ENCODE results near the gene NFIX. TPM values are rescaled to one million over a fixed set of nuclear protein-coding genes. Genes with fewer than 3 reads are reported as not detected.
"Not testable (repeated sequence)": the region's sequence is repeated elsewhere in the genome, so short reads cannot be mapped to it uniquely, and the experiment has no call there.

The NFIX gene
- total and polyA plus RNA-seq, 7 experiments from 2014 or later = 0.41 to 7.7 (median 5.9) TPM

DNA sequence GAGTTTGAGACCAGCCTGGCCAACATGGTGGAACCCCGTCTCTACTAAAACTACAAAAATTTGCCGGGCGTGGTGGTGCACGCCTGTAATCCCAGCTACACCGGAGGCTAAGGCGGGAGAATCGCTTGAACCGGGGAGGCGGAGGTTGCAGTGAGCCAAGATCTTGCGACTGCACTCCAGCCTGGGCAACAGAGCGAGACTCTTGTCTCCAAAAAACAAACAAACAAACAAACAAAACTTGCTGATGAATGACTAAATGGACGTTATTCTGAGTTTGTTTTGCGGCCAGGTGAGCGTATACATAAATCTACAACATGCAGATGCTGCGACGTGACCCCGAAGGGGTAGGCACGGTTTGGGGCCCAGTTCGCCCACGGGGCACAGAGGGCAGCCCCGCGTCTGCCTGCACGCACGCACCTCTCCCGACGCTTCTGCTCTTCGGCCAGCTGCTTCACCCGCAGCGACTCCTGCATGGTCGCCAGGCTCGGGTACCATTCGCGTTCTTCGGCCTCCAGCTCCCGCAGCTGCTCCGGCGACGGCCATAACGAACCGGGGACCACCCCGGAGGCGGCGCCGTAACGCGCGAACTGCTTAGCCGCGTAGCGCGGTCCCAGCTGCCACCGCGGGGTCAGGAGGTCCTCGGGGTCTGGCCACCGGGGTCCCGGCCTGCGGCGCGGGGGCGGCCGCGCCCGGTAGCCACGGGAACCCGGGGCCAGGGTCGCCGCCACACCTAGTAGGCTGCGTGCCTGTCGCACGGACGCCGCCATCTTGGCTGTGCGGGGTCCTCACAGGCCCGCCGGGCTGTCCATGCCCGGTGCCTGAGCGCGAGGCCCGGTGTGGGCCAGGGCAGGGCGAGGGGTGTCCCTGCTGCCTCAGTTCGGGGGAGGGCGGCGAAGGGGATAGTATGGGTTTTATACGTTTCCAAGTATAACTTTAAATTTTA is 38.6 kb upstream of the NFIX start, which contains the start of gene GADD45GIP1:
TSS of gene GADD45GIP1 (minus strand) at position 778 of the 943 bp plus-strand sequence. CDS start at position 767, 11 bp downstream.
- peak; percentile 68 to 84 (median 80) for DNase-seq
- H3K27me3 ChIP-seq (ENCODE audit: control insufficient read depth in 2 of 2, insufficient read depth in 2 of 2, low read length in 2 of 2) = no peaks in the 10 kb centered on the region
- peaks cover 0 to 11% of the 10 kb centered on the region in 2 donors for H3K4me1 ChIP-seq (ENCODE audit: control insufficient read depth in 2 of 2, insufficient read depth in 2 of 2, low read length in 2 of 2)
- H3K9me3 Mint-ChIP-seq = no peaks in the 10 kb centered on the region
- peak within 1 kb of the TSS; percentile 81 for H3K27ac ChIP-seq (ENCODE audit: low read depth, low read length)
- peaks cover 0 to 28% (median 6%) of the 10 kb centered on the region in 3 experiments for H3K36me3 ChIP-seq (ENCODE audit: control insufficient read depth in 2 of 3, insufficient read depth in 3 of 3, low read length in 3 of 3)
- no peaks in the 10 kb centered on the region for H3K27me3 Mint-ChIP-seq
- ChIA-PET POLR2A (interaction anchor here (0.6 to 3.6 kb wide), 11 partner anchors 9 to 219 kb away, joined by 3 to 22 read pairs (median 5); partner anchors contain the start of genes CALR, GCDH, GET3 and RAD23A), CTCF (interaction anchor here (1.0 to 2.1 kb wide), 3 partner anchors 8 to 72 kb away, joined by 3 to 13 read pairs (median 4); no protein-coding TSS in a partner anchor)
- ATAC-seq = peak; percentile 99
- intact Hi-C loops (cut with micrococcal nuclease) = loop anchor here (1.0 to 2.0 kb wide), 6 partner anchors 9 to 66 kb away; partner anchors contain the start of genes RAD23A (in 2 of the 2), SYCE2 (in 2 of the 2), CALR (in 1 of the 2) and FARSA (in 1 of the 2)
- peak within 1 kb of the TSS; percentile 78 to 94 (median 91) for H3K27ac Mint-ChIP-seq
- H3K4me3 Mint-ChIP-seq = peak within 1 kb of the TSS; percentile 81 to 93 (median 88)
- H3K9me3 ChIP-seq (ENCODE audit: control insufficient read depth in 2 of 3, low read length in 3 of 3) = no peaks in the 10 kb centered on the region
- peaks cover 16 to 29% (median 22%) of the 10 kb centered on the region in 7 donors for H3K4me1 Mint-ChIP-seq
- H3K4me3 ChIP-seq (ENCODE audit: low read length) = peak within 1 kb of the TSS; percentile 84
- peaks cover 0 to 6% (median under 1%) of the 10 kb centered on the region in 5 donors for H3K36me3 Mint-ChIP-seq

DNA sequence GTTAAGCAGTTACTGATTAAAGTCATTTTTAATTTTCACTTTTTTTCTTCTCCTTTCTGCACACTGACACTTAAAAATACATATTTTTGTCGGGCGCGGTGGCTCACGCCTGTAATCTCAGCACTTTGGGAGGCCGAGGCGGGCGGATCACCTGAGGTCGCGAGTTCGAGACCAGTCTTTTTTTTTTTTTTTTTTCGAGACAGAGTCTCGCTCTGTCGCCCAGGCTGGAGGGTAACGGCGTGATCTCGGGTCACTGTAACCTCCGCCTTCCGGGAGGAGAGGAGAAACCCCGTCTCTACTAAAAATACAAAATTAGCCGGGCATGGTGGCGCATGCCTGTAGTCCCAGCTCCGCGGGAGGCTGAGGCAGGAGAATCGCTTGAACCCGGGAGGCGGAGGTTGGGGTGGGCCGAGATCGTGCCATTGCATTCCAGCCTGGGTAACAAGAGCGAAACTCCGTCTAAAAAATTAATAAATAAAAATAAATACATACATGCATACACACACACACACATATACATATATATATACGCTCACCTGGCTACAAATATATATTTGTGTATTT is 37.8 kb upstream of the NFIX start:
- POLR2A ChIA-PET = interaction anchor here (1.0 to 3.6 kb wide), 7 partner anchors 8 to 220 kb away, joined by 3 to 22 read pairs (median 6); partner anchors contain the start of genes CALR, GCDH, GET3 and RAD23A
- H3K27me3 Mint-ChIP-seq; H3K9me3 ChIP-seq (ENCODE audit: control insufficient read depth in 2 of 3, low read length in 3 of 3); CTCF ChIA-PET; DNase-seq; H3K27me3 ChIP-seq (ENCODE audit: control insufficient read depth in 2 of 2, insufficient read depth in 2 of 2, low read length in 2 of 2); H3K9me3 Mint-ChIP-seq; H3K36me3 Mint-ChIP-seq: not testable (repeated sequence)
- ATAC-seq = peak; percentile 29
- intact Hi-C loops (cut with micrococcal nuclease) = loop anchor here (1.0 to 2.0 kb wide), 6 partner anchors 8 to 67 kb away; partner anchors contain the start of genes RAD23A (in 2 of the 2), SYCE2 (in 2 of the 2), CALR (in 1 of the 2) and FARSA (in 1 of the 2)
- H3K4me1 ChIP-seq (ENCODE audit: control insufficient read depth in 2 of 2, insufficient read depth in 2 of 2, low read length in 2 of 2) = peaks cover 0 to 11% of the 10 kb centered on the region in 2 donors
- peak overlapping the region; percentile 81 to 93 (median 87) for H3K4me3 Mint-ChIP-seq
- peaks cover 0 to 20% (median 6%) of the 10 kb centered on the region in 3 experiments for H3K36me3 ChIP-seq (ENCODE audit: control insufficient read depth in 2 of 3, insufficient read depth in 3 of 3, low read length in 3 of 3)
- H3K27ac ChIP-seq (ENCODE audit: low read depth, low read length) = peak overlapping the region; percentile 81
- H3K27ac Mint-ChIP-seq = peak overlapping the region; percentile 78 to 94 (median 91)
- H3K4me1 Mint-ChIP-seq = peaks cover 16 to 27% (median 22%) of the 10 kb centered on the region in 7 donors
- H3K4me3 ChIP-seq (ENCODE audit: low read length) = peak overlapping the region; percentile 84

DNA sequence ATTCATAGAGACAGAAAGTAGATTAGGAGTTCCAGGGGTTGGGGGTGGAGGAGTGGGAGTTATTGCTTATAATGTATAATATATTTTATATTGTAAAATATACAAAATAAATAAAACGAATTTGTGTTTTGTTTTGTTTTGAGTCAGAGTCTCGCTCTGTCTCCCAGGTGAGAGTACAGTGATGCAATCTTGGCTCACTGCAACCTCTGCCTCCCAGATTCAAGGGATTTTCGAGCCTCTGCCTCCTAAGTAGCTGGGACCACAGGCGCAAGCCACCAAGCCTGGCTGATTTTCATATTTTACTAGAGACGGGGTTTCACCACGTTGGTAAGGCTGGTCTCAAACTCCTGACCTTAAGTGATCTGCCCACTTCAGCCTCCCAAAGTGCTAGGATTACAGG is 35.8 kb upstream of the NFIX start:
- ChIA-PET POLR2A (no interaction called here), CTCF (interaction anchor here (0.6 kb wide), 1 partner anchor 77 kb away, joined by 3 read pairs; no protein-coding TSS in a partner anchor)
- H3K27me3 ChIP-seq (ENCODE audit: control insufficient read depth in 2 of 2, insufficient read depth in 2 of 2, low read length in 2 of 2) = no peaks in the 10 kb centered on the region

DNA sequence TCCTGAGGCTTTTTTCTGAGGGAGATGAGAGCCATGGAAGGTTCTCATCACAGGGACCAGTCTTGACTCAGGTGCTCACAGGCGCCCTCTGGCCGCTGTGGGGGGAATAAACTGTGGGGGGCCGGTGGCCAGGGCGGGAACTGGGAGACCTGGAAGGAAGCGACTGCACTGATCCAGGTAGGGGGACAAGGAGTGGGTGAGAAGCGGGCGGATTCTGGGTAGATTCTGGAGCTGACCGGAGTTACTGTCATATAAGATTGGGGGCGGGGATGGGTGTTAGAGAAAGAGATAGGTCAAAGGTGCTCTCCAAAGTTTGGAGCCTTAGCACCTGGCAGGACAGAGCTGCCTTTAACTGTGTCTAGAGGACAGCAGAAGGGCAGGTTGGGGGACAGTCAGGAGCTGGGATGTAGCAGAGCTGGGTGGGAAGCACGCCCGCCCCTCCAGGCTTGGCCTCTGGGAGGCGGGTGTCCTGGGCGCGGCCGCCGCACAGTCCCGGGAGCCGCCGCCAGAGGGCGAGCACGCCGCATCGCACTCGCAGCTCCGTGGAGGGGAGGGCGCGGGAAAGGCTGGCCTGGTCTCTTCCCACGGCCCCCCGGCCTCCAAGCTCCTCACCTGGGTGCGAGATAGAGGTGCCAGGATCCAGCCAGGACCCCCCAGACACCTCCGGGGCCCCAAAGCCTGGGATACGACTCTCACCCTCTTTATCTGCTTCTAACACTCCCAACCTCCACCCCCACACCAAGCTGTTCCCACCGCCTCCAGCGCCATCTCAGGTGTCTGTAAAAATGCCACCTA is 30.1 kb upstream of the NFIX start:
- Histone ChIP-seq H3K4me1 (ENCODE audit: control insufficient read depth in 2 of 2, insufficient read depth in 2 of 2, low read length in 2 of 2) (peaks cover 3 to 9% of the 10 kb centered on the region in 2 donors), H3K36me3 (ENCODE audit: control insufficient read depth in 2 of 3, insufficient read depth in 3 of 3, low read length in 3 of 3) (no peaks in the 10 kb centered on the region), H3K27ac (ENCODE audit: low read depth, low read length) (peak overlapping the region; percentile 21), H3K4me3 (ENCODE audit: low read length) (peak overlapping the region; percentile 87), H3K27me3 (ENCODE audit: control insufficient read depth in 2 of 2, insufficient read depth in 2 of 2, low read length in 2 of 2) (no peaks in the 10 kb centered on the region), H3K9me3 (ENCODE audit: control insufficient read depth in 2 of 3, low read length in 3 of 3) (no peaks in the 10 kb centered on the region)
- Mint-ChIP-seq H3K27ac (peak overlapping the region in 8 of 9 donors; percentile 10 to 86 (median 54)), H3K9me3 (no peaks in the 10 kb centered on the region), H3K4me1 (peaks cover 5 to 11% (median 7%) of the 10 kb centered on the region in 7 donors), H3K27me3 (no peaks in the 10 kb centered on the region), H3K36me3 (no peaks in the 10 kb centered on the region), H3K4me3 (peak overlapping the region; percentile 78 to 92 (median 88))
- ChIA-PET CTCF (interaction anchor here (0.6 to 2.5 kb wide), 32 partner anchors 9 to 396 kb away, joined by 3 to 42 read pairs (median 4); partner anchors contain the start of genes CALR, DNASE2, GCDH and KLF1), POLR2A (interaction anchor here (0.7 to 1.8 kb wide), 14 partner anchors 8 to 188 kb away, joined by 3 to 7 read pairs (median 4); partner anchors contain the start of genes CALR, DNASE2, FARSA and GADD45GIP1)
- DNase-seq (peak; percentile 57 to 91 (median 78)), ATAC-seq (peak; percentile 98)
- intact Hi-C loops (cut with micrococcal nuclease) = loop anchor here (1.0 kb wide), 7 partner anchors 8 to 128 kb away; partner anchors contain the start of genes CALR (in 1 of the 2), GADD45GIP1 (in 1 of the 2) and RAD23A (in 1 of the 2)

More for the DNA sequence above, 35.8 kb upstream of the NFIX start:
- H3K36me3 Mint-ChIP-seq = peaks cover 0 to under 1% (median 0%) of the 10 kb centered on the region in 5 donors
- H3K4me1 Mint-ChIP-seq = peaks cover 11 to 24% (median 19%) of the 10 kb centered on the region in 7 donors
- peaks cover 0 to under 1% (median 0%) of the 10 kb centered on the region in 3 experiments for H3K36me3 ChIP-seq (ENCODE audit: control insufficient read depth in 2 of 3, insufficient read depth in 3 of 3, low read length in 3 of 3)
- H3K9me3 ChIP-seq (ENCODE audit: control insufficient read depth in 2 of 3, low read length in 3 of 3) = no peaks in the 10 kb centered on the region
- ATAC-seq (no peak), DNase-seq (no peak)
- no peak overlapping the region for H3K27ac ChIP-seq (ENCODE audit: low read depth, low read length)
- H3K27me3 Mint-ChIP-seq = no peaks in the 10 kb centered on the region
- intact Hi-C loops (cut with micrococcal nuclease) = no loop called here
- no peak overlapping the region for H3K4me3 ChIP-seq (ENCODE audit: low read length)
- no peak overlapping the region for H3K4me3 Mint-ChIP-seq
- H3K9me3 Mint-ChIP-seq = no peaks in the 10 kb centered on the region
- H3K4me1 ChIP-seq (ENCODE audit: control insufficient read depth in 2 of 2, insufficient read depth in 2 of 2, low read length in 2 of 2) = peaks cover 0 to 11% of the 10 kb centered on the region in 2 donors
- H3K27ac Mint-ChIP-seq = no peak overlapping the region

DNA sequence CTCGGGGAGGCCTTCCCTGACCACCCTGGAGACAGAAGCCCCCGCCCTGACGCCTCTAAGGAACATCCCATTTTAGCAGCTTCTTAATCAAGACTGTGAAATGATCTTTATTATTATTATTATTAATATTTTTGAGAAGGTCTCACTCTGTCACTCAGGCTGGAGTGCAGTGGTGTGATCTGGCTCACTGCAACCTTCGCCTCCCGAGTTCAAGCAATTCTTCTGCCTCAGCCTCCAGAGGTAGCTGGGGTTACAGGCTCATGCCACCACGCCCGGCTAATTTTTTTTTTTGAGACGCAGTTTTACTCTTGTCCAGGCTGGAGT is 29.5 kb upstream of the NFIX start:
- intact Hi-C loops (cut with micrococcal nuclease) = loop anchor here (1.0 kb wide), 7 partner anchors 8 to 128 kb away; partner anchors contain the start of genes CALR (in 1 of the 2), GADD45GIP1 (in 1 of the 2) and RAD23A (in 1 of the 2)
- Mint-ChIP-seq H3K9me3 (no peaks in the 10 kb centered on the region), H3K4me3 (peak overlapping the region; percentile 49 to 88 (median 71)), H3K36me3 (no peaks in the 10 kb centered on the region), H3K27me3 (no peaks in the 10 kb centered on the region), H3K27ac (peak overlapping the region in 4 of 9 donors; percentile 29 to 69 (median 36)), H3K4me1 (peaks cover 5 to 11% (median 8%) of the 10 kb centered on the region in 7 donors)
- ChIA-PET POLR2A (interaction anchor here (0.7 to 1.8 kb wide), 12 partner anchors 9 to 187 kb away, joined by 3 to 7 read pairs (median 4); partner anchors contain the start of genes CALR, DNASE2, FARSA and GADD45GIP1), CTCF (interaction anchor here (0.6 to 2.5 kb wide), 30 partner anchors 10 to 396 kb away, joined by 3 to 42 read pairs (median 5); partner anchors contain the start of genes CALR, DNASE2, GCDH and KLF1)
- Histone ChIP-seq H3K27ac (ENCODE audit: low read depth, low read length) (no peak overlapping the region), H3K27me3 (ENCODE audit: control insufficient read depth in 2 of 2, insufficient read depth in 2 of 2, low read length in 2 of 2) (no peaks in the 10 kb centered on the region), H3K4me3 (ENCODE audit: low read length) (no peak overlapping the region), H3K4me1 (ENCODE audit: control insufficient read depth in 2 of 2, insufficient read depth in 2 of 2, low read length in 2 of 2) (peaks cover 3 to 9% of the 10 kb centered on the region in 2 donors), H3K9me3 (ENCODE audit: control insufficient read depth in 2 of 3, low read length in 3 of 3) (no peaks in the 10 kb centered on the region), H3K36me3 (ENCODE audit: control insufficient read depth in 2 of 3, insufficient read depth in 3 of 3, low read length in 3 of 3) (no peaks in the 10 kb centered on the region)
- DNase-seq (no peak), ATAC-seq (no peak)

Measured in naive thymus-derived CD4-positive, alpha-beta T cell (primary cell).